ENCODE results near the gene SPATA20. TPM values are rescaled to one million over a fixed set of nuclear protein-coding genes. Genes with fewer than 3 reads are reported as not detected.

The SPATA20 gene
- polyA plus RNA-seq, 1 donor from 2014 or later, result 53.5 TPM

GRCh38 chr17:50603340-50603739, 56.4 kb downstream of the SPATA20 start:
- no peak overlapping the region for H3K4me3 ChIP-seq (ENCODE audit: low read length)
- H4K20me1 ChIP-seq (ENCODE audit: insufficient read depth), result no peaks in the 10 kb centered on the region
- no peak overlapping the region for H3K27ac ChIP-seq (ENCODE audit: low read length)
- TF ChIP-seq RAD21 (conservative IDR thresholded peaks at IDR 0.05) (no peak), TAF1 (IDR thresholded peaks at IDR 0.05; ENCODE audit: low read depth) (no peak), SMC3 (conservative IDR thresholded peaks at IDR 0.05; ENCODE audit: poor library complexity) (no peak), EP300 (conservative IDR thresholded peaks at IDR 0.05; ENCODE audit: poor library complexity, severe bottlenecking) (no peak), EZH2 (IDR thresholded peaks at IDR 0.05; ENCODE audit: borderline replicate concordance, insufficient read depth, low read length, poor library complexity, severe bottlenecking) (no peak), MXI1 (conservative IDR thresholded peaks at IDR 0.05; ENCODE audit: poor library complexity, severe bottlenecking) (no peak), POLR2AphosphoS5 (IDR thresholded peaks at IDR 0.05) (no peak)
- TF ChIP-seq, protein P1, sequence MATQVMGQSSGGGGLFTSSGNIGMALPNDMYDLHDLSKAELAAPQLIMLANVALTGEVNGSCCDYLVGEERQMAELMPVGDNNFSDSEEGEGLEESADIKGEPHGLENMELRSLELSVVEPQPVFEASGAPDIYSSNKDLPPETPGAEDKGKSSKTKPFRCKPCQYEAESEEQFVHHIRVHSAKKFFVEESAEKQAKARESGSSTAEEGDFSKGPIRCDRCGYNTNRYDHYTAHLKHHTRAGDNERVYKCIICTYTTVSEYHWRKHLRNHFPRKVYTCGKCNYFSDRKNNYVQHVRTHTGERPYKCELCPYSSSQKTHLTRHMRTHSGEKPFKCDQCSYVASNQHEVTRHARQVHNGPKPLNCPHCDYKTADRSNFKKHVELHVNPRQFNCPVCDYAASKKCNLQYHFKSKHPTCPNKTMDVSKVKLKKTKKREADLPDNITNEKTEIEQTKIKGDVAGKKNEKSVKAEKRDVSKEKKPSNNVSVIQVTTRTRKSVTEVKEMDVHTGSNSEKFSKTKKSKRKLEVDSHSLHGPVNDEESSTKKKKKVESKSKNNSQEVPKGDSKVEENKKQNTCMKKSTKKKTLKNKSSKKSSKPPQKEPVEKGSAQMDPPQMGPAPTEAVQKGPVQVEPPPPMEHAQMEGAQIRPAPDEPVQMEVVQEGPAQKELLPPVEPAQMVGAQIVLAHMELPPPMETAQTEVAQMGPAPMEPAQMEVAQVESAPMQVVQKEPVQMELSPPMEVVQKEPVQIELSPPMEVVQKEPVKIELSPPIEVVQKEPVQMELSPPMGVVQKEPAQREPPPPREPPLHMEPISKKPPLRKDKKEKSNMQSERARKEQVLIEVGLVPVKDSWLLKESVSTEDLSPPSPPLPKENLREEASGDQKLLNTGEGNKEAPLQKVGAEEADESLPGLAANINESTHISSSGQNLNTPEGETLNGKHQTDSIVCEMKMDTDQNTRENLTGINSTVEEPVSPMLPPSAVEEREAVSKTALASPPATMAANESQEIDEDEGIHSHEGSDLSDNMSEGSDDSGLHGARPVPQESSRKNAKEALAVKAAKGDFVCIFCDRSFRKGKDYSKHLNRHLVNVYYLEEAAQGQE (IDR thresholded peaks at IDR 0.05; ENCODE audit: borderline replicate concordance), result no peak
- TF ChIP-seq, protein P2, sequence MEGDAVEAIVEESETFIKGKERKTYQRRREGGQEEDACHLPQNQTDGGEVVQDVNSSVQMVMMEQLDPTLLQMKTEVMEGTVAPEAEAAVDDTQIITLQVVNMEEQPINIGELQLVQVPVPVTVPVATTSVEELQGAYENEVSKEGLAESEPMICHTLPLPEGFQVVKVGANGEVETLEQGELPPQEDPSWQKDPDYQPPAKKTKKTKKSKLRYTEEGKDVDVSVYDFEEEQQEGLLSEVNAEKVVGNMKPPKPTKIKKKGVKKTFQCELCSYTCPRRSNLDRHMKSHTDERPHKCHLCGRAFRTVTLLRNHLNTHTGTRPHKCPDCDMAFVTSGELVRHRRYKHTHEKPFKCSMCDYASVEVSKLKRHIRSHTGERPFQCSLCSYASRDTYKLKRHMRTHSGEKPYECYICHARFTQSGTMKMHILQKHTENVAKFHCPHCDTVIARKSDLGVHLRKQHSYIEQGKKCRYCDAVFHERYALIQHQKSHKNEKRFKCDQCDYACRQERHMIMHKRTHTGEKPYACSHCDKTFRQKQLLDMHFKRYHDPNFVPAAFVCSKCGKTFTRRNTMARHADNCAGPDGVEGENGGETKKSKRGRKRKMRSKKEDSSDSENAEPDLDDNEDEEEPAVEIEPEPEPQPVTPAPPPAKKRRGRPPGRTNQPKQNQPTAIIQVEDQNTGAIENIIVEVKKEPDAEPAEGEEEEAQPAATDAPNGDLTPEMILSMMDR (IDR thresholded peaks at IDR 0.05; ENCODE audit: poor library complexity, severe bottlenecking), result no peak
- H3K4me2 ChIP-seq (ENCODE audit: low read length), result no peak overlapping the region
- H2AFZ ChIP-seq (ENCODE audit: low read depth, low read length), result no peak overlapping the region
- no peaks in the 10 kb centered on the region for H3K36me3 ChIP-seq (ENCODE audit: insufficient read depth, low read length)
- no peaks in the 10 kb centered on the region for H3K27me3 ChIP-seq (ENCODE audit: insufficient read depth, low read depth, low read length)
- no peak overlapping the region for H3K9ac ChIP-seq (ENCODE audit: low read length)
- H3K9me2 ChIP-seq (ENCODE audit: insufficient read depth, low read length), result no peaks in the 10 kb centered on the region
- H3K79me2 ChIP-seq (replicated peaks; ENCODE audit: insufficient read depth, low read length), result no peaks in the 10 kb centered on the region
- H3F3A ChIP-seq (ENCODE audit: insufficient read depth, low read length, poor library complexity, severe bottlenecking), result no peaks in the 10 kb centered on the region
- no peaks in the 10 kb centered on the region for H3K9me3 ChIP-seq (ENCODE audit: low read length)

DNA sequence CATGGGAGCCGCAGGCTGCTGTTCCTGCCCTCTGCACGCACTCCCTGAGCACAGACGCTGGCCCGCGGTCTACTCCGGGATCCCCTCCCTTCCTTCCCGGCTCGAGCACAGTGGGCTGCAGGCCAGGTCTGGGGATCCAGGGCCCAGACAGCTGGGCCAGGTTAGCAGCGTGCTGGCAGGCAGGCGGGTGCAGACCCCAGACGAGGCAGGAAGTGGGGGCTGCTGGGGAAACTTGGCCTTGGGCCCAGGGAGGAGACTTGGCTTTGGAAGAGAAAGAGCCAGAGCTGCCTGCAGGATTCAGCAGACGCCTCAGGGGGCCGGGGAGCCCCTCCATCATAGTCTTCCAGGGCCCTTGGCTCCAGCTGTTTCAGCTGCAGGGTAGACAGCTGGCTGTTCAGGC, 57.5 kb downstream of the SPATA20 start:
- Histone ChIP-seq H3F3A (ENCODE audit: insufficient read depth, low read length, poor library complexity, severe bottlenecking) (no peaks in the 10 kb centered on the region), H2AFZ (ENCODE audit: low read depth, low read length) (no peak overlapping the region), H3K27me3 (ENCODE audit: insufficient read depth, low read depth, low read length) (no peaks in the 10 kb centered on the region), H3K9me3 (ENCODE audit: low read length) (no peaks in the 10 kb centered on the region), H4K20me1 (ENCODE audit: insufficient read depth) (no peaks in the 10 kb centered on the region), H3K36me3 (ENCODE audit: insufficient read depth, low read length) (no peaks in the 10 kb centered on the region), H3K4me2 (ENCODE audit: low read length) (no peak overlapping the region), H3K4me3 (ENCODE audit: low read length) (no peak overlapping the region), H3K79me2 (replicated peaks; ENCODE audit: insufficient read depth, low read length) (no peaks in the 10 kb centered on the region), H3K9ac (ENCODE audit: low read length) (no peak overlapping the region), H3K27ac (ENCODE audit: low read length) (no peak overlapping the region), H3K9me2 (ENCODE audit: insufficient read depth, low read length) (no peaks in the 10 kb centered on the region)
- TF ChIP-seq, protein P2 (IDR thresholded peaks at IDR 0.05; ENCODE audit: poor library complexity, severe bottlenecking), result no peak
- no peak for TF ChIP-seq TAF1 (IDR thresholded peaks at IDR 0.05; ENCODE audit: low read depth)
- no peak for TF ChIP-seq EZH2 (IDR thresholded peaks at IDR 0.05; ENCODE audit: borderline replicate concordance, insufficient read depth, low read length, poor library complexity, severe bottlenecking)
- no peak for TF ChIP-seq MXI1 (conservative IDR thresholded peaks at IDR 0.05; ENCODE audit: poor library complexity, severe bottlenecking)
- no peak for TF ChIP-seq RAD21 (conservative IDR thresholded peaks at IDR 0.05)
- TF ChIP-seq SMC3 (conservative IDR thresholded peaks at IDR 0.05; ENCODE audit: poor library complexity), result no peak
- no peak for TF ChIP-seq EP300 (conservative IDR thresholded peaks at IDR 0.05; ENCODE audit: poor library complexity, severe bottlenecking)
- TF ChIP-seq, protein P1 (IDR thresholded peaks at IDR 0.05; ENCODE audit: borderline replicate concordance), result no peak

Data from neural cell (in vitro differentiated cells).